Ecto neural progenitor cell (in vitro differentiated cells): ENCODE data around the gene NF2.

Experiments used
- DNase-seq: peaks from one replicate; pipeline ENCODE4 v3.0.0-alpha.2; 2018; ENCODE audit warnings: low spot score

The NF2 gene

GRCh38 chr22:29631725-29632124, 28.3 kb downstream of the NF2 start:
- DNase-seq: no peak

- DNase-seq: no peak
Measured at GRCh38 chr22:29632672-29633071, 29.2 kb downstream of the NF2 start.

- DNase-seq: no peak
Measured at GRCh38 chr22:29633514-29634312, 30.3 kb downstream of the NF2 start.

DNA sequence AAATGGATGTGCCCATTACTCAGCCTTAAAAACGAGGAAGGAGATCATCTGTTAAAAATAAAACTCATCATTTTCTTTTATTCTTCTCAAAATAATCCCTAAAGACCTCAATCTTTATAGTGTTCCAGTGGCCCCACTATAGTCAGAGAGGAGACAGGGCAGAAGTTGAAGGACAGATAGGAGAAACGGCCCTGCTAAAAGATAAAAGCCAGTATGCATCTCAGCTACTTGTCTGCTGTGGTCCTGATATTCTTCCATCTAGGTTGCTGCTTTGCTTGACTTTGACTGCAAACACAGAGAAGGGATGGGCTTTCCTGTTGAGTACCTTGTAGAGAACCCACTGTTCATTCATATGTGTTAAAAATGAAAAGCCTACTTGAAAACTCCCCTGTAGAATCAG, 31.4 kb downstream of the NF2 start:
- no peak for DNase-seq

GRCh38 chr22:29635734-29636357, 32.4 kb downstream of the NF2 start:
- no peak for DNase-seq

- no peak for DNase-seq
Measured at GRCh38 chr22:29636751-29637150, 33.3 kb downstream of the NF2 start.

- no peak for DNase-seq
Measured at GRCh38 chr22:29637181-29637580, 33.7 kb downstream of the NF2 start.

DNA sequence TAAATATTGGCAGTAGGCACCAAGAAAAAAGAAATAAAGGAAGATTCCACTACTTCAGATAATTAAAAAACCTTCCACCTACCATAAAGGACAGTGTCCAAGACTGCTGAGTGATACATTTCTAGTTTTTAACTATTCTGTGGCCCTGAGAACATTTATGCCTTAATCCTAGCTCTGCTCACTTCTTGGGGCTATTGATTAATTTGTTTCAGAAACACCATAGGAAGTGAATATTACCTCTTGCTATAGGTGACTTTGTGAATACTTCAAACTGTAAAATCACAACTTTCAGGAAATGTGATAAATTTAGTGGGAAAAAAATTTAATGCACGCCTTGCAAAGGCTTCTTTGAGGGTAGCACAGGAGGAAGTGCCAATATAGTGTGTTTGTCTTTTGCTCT, 35.2 kb downstream of the NF2 start:
- no peak for DNase-seq

DNA sequence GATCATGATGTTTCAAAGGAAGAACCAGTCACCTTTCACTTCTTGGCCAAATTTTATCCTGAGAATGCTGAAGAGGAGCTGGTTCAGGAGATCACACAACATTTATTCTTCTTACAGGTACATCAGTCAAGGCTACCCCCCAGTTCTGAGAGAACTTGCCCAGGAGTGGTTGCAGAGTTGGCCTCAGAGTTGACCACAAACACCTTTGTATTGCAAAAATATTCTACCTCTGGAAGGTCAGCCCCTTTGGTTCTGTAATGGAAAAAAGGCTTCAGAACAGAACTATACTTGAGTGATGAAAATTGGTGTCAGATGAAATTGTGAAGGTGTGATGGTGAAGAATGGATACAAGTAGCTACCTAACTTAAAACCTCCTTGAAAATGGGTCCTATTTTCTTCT, 35.7 kb downstream of the NF2 start:
- DNase-seq: no peak

GRCh38 chr22:29641042-29641699, 37.7 kb downstream of the NF2 start:
- DNase-seq: no peak

- DNase-seq: no peak
Measured at GRCh38 chr22:29641700-29642330, 38.4 kb downstream of the NF2 start.

DNA sequence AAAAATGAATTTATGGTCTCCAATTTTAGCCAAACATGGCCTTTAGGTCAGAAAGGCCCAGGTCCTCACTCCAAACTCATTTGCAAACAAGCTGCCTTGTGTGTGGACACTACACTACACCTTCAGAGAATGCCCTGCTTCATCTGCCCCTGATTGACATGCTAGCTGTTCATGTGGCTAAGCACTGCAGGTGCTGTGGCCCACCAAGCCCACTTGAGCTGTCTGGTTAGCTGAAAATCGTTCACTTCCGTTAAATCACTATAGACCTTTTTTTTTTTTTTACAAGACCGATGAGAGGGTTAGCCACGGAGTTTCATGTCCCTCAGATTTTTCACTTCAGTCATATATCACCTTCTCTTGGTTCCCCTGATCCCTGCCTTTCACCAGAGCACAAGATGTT, 39.3 kb downstream of the NF2 start:
- DNase-seq: no peak

- no peak for DNase-seq
Measured at GRCh38 chr22:29647954-29648737, 44.7 kb downstream of the NF2 start.

DNA sequence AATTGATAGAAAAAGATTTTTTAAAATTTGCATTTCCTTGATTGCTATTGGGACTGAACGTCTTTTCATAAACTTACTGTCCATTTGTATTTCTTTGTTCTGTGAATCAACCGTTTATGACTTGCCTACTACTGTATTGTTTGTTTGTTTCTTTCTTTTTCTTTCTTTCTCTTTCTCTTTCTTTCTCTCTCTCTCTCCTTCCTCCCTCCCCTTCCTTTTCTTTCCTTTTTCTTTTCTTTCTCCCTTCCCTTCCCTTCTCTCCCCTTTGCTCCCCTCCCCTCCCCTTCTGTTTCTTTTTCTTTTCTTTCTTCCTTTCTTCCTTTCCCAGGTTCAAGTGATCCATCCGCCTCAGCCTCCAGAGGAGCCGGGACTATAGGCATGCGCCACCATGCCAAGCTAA, 46.9 kb downstream of the NF2 start:
- no peak for DNase-seq

- DNase-seq: no peak
Measured at GRCh38 chr22:29651652-29652051, 48.2 kb downstream of the NF2 start.

DNA sequence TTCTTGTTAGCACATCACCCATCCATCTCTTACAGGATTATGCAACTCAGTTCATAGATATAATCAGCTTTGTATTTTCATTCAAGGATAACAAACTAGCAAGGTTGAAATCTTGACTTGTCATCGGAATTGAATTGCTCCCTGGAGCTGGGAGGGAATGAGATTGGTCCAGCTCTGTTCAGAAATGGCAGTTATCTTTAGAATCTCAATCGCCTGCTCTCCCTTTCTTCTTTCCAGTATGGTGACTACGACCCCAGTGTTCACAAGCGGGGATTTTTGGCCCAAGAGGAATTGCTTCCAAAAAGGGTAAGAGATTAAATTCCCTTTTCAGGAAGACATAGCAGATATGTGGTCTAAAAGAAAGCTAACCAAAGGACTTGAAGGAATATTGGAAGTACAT, 51.0 kb downstream of the NF2 start:
- no peak for DNase-seq

DNA sequence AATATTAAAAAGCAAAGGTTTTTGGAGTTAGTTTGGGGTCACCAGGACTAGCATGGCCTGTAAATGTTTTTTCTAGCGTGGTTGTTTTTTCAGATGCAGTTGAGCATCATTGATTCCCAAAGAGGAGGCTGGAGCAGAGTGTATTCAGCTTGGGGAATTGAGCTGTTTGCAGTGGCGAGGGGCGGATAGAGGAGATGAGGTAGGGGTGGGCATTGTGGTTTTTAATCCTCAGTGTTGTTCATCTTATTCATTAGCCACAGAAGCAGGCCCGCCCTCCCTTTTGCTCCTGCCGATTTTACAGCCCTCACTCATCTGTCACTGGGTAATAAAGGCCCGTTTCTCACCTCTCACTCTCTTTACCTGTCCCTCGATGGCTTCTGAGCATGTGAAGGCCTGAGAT, 51.4 kb downstream of the NF2 start:
- no peak for DNase-seq

- DNase-seq: no peak
Measured at GRCh38 chr22:29658176-29658575, 54.7 kb downstream of the NF2 start.

DNA sequence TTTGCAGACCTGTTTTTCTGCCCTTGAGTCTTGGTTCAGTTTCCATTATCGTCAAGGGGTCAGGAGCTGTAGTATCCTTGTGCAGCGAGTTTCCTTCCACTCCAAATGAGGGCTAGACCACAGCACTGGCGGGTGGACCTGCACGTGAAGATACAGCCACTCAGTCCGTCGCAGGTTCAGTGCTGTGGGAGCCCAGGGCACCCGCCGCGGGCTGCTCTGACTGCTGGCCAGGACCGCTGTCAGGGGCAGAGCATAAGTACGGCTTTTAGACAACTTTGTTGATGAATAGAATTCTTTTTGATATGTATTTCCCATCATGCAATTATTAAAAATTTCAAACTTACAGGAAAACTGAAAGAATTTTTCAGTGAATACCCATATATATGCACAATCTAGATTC, 56.6 kb downstream of the NF2 start:
- DNase-seq: no peak

- no peak for DNase-seq
Measured at GRCh38 chr22:29661336-29661735, 57.9 kb downstream of the NF2 start.

GRCh38 chr22:29663180-29663821, 59.9 kb downstream of the NF2 start:
- DNase-seq: no peak

DNA sequence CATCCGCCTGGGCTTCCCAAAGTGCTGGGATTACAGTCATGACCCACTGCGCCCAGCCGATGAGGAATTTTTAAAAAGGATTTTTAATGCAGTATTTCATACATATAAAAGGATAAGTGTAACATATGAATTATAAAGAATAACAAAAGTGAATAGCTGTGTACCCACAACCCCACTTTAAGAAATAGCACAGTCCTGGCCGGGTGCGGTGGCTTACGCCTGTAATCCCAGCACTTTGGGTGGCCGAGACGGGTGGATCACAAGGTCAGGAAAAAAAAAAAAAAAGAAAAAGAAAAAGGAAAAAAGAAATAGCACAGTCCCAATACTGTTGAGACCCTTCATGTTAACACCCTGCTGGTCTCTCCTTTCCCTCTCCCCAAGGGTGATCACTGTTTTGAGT, 62.1 kb downstream of the NF2 start:
- no peak for DNase-seq
